GM12878 (cell line): ENCODE data around the gene MAN2A1. TPM values are rescaled to one million over a fixed set of nuclear protein-coding genes. Genes with fewer than 3 reads are reported as not detected.

ENCODE experiments used
- ATAC-seq: fragments of 200-7000 bp; cut with Tn5 transposase; 3 replicates; pipeline ENCODE4 v1.9.1; 2020; ENCODE audit warnings: mild to moderate bottlenecking, moderate library complexity
- BruUV-seq: library from RNA; stranded (reverse); fragments of 400-500 nt; replicated peaks from 2 replicates; lab custom pipeline; 2021; lab: Mats Ljungman, UMichigan
- CTCF ChIA-PET: fragments of 300-600 bp; sonication (Branson Sonifier 250); formaldehyde crosslinking; extraction: SDS; loops from one replicate; lab custom pipeline; 2021; ENCODE audit warnings: inconsistent platforms; lab: Yijun Ruan, JAX
- POLR2A ChIA-PET: fragments of 350-600 bp; formaldehyde crosslinking; extraction: SDS; loops from one replicate; lab custom pipeline; 2021; ENCODE audit warnings: inconsistent platforms; lab: Charles Lee
- RAD21 ChIA-PET: fragments of 300-600 bp; sonication (Branson Sonifier 250); formaldehyde crosslinking; loops from one replicate; lab custom pipeline; 2023; ENCODE audit warnings: antibody characterized with exemption; ENCODE audit not compliant: unreplicated experiment; lab: Charles Lee
- SMC1A ChIA-PET: fragments of 300-600 bp; sonication (Branson Sonifier 250); formaldehyde crosslinking; loops from one replicate; lab custom pipeline; 2023; ENCODE audit not compliant: unreplicated experiment, uncharacterized antibody; lab: Charles Lee
- DNase-seq: peaks from one replicate; pipeline ENCODE4 v3.0.0-alpha.2; 2011; ENCODE audit warnings: low read depth, low spot score
- FAIRE-seq: peaks from 3 replicates; lab custom pipeline; 2011; peaks lifted over from hg19 to GRCh38; lab: Jason Lieb, UNC
- H2AFZ ChIP-seq: 2 replicates; pipeline ENCODE4 v1.6.0; 2011; ENCODE audit warnings: low read depth, low read length, control low read depth; ENCODE audit not compliant: control insufficient read depth
- H3K27ac ChIP-seq: 2 replicates; pipeline ENCODE4 v1.5.1; 2011; ENCODE audit warnings: control low read depth; ENCODE audit not compliant: control insufficient read depth, insufficient read depth
- H3K27me3 ChIP-seq, 2 experiments: replicated peaks in 1 of 2; 2 replicates each; pipeline versions ENCODE4 v1.6.0 to v1.6.1; 2011; ENCODE audit warnings: low read length in 1 of 2; ENCODE audit not compliant: control insufficient read depth in 2 of 2, insufficient read depth in 2 of 2
- H3K36me3 ChIP-seq, 2 experiments: 2 replicates each; pipeline ENCODE4 v1.5.1; 2011; ENCODE audit warnings: low read length in 1 of 2; ENCODE audit not compliant: control insufficient read depth in 2 of 2, insufficient read depth in 2 of 2
- H3K4me1 ChIP-seq: 2 replicates; pipeline ENCODE4 v1.6.1; 2011; ENCODE audit warnings: mild to moderate bottlenecking, low read length, moderate library complexity, mixed read lengths; ENCODE audit not compliant: control insufficient read depth, insufficient read depth
- H3K4me2 ChIP-seq: 2 replicates; pipeline ENCODE4 v1.6.0; 2011; ENCODE audit warnings: control low read depth; ENCODE audit not compliant: control insufficient read depth, insufficient read depth
- H3K4me3 ChIP-seq: fragments of 200-600 bp; sonication (generic); 2 replicates; pipeline ENCODE4 v1.5.1; 2016
- H3K79me2 ChIP-seq: 2 replicates; pipeline ENCODE4 v1.6.0; 2011; ENCODE audit warnings: low read length; ENCODE audit not compliant: control insufficient read depth, insufficient read depth
- H3K9ac ChIP-seq: 2 replicates; pipeline ENCODE4 v1.8.0; 2011; ENCODE audit warnings: low read length, control low read depth, mixed read lengths; ENCODE audit not compliant: control insufficient read depth, insufficient read depth
- H3K9me3 ChIP-seq: replicated peaks from 3 replicates; pipeline ENCODE4 v1.5.1; 2011; ENCODE audit warnings: mild to moderate bottlenecking, low read length; ENCODE audit not compliant: control insufficient read depth, insufficient read depth
- H4K20me1 ChIP-seq: 2 replicates; pipeline ENCODE4 v1.6.0; 2011; ENCODE audit not compliant: control insufficient read depth, insufficient read depth
- BMI1 ChIP-seq: fragments of 450-650 bp; IDR thresholded peaks from 2 replicates; pipeline ENCODE4 v1.6.1; 2016; ENCODE audit warnings: mild to moderate bottlenecking, moderate library complexity, borderline replicate concordance
- EGR1 ChIP-seq, 2 experiments: IDR thresholded peaks; 1 replicate in 1 of 2; 2 replicates in 1 of 2; pipeline ENCODE4 v1.6.1; 2011 to 2012; ENCODE audit warnings: low read depth in 2 of 2, low read length in 2 of 2, borderline replicate concordance in 1 of 2, mild to moderate bottlenecking in 1 of 2, moderate library complexity in 1 of 2
- EP300 ChIP-seq, 2 experiments: fragments of 150-350 bp in 1 of 2; IDR thresholded peaks; 2 replicates each; pipeline ENCODE4 v1.6.1; 2011 to 2012; ENCODE audit warnings: low read depth in 2 of 2, low read length in 2 of 2, borderline replicate concordance in 1 of 2, improper control_type of control experiment in 1 of 2, inconsistent platforms in 1 of 2; ENCODE audit not compliant: control insufficient read depth in 1 of 2
- EZH2 ChIP-seq: IDR thresholded peaks from 2 replicates; pipeline ENCODE4 v1.6.1; 2012; ENCODE audit warnings: low read depth, mild to moderate bottlenecking, control low read depth, inconsistent platforms, low read length, borderline replicate concordance; ENCODE audit not compliant: control insufficient read depth
- IKZF1 ChIP-seq: fragments of 450-650 bp; conservative IDR thresholded peaks from 2 replicates; pipeline ENCODE4 v1.6.1; 2017; ENCODE audit warnings: antibody characterized with exemption, mild to moderate bottlenecking
- MXI1 ChIP-seq: fragments of 150-350 bp; IDR thresholded peaks from 2 replicates; pipeline ENCODE4 v1.6.1; 2011; ENCODE audit warnings: low read depth, mild to moderate bottlenecking, inconsistent platforms, low read length, improper control_type of control experiment
- PAX5 ChIP-seq: IDR thresholded peaks from 2 replicates; pipeline ENCODE4 v1.6.1; 2011; ENCODE audit warnings: low read depth, low read length, borderline replicate concordance
- POU2F2 ChIP-seq: IDR thresholded peaks from 3 replicates; pipeline ENCODE4 v1.6.1; 2011; ENCODE audit warnings: low read depth, mild to moderate bottlenecking, low read length, borderline replicate concordance
- RFX5 ChIP-seq: IDR thresholded peaks from 2 replicates; pipeline ENCODE4 v1.6.1; 2011; ENCODE audit warnings: low read depth, low read length, improper control_type of control experiment
- SIX5 ChIP-seq: IDR thresholded peaks from 2 replicates; pipeline ENCODE4 v1.6.1; 2011; ENCODE audit warnings: mild to moderate bottlenecking, low read depth, low read length, moderate library complexity; ENCODE audit not compliant: severe bottlenecking
- SMAD1 ChIP-seq: fragments of 450-650 bp; IDR thresholded peaks from 2 replicates; pipeline ENCODE4 v1.6.1; 2018; ENCODE audit warnings: mild to moderate bottlenecking, low read depth; ENCODE audit not compliant: partially characterized antibody
- SPI1 ChIP-seq: IDR thresholded peaks from 2 replicates; pipeline ENCODE4 v1.6.1; 2011; ENCODE audit warnings: low read depth, mild to moderate bottlenecking, low read length, moderate library complexity, borderline replicate concordance; ENCODE audit not compliant: insufficient read depth
- WGBS: methylation state at CpG from one replicate; pipeline ENCODE4 v1.1.6; 2016; ENCODE audit warnings: low lambda C conversion rate; ENCODE audit not compliant: insufficient replicate concordance, insufficient coverage; ENCODE audit errors: missing lambda C conversion rate; 5-methylcytosine and 5-hydroxymethylcytosine counted together
- in situ Hi-C: fragments of 300-500 bp; cut with MboI; formaldehyde crosslinking; loops from 9 replicates; pipeline ENCODE4 v1.14.3; 2018; ENCODE audit warnings: mixed read lengths
- intact Hi-C: fragments of 100-400 bp; cut with micrococcal nuclease; formaldehyde crosslinking; loops from one replicate; pipeline ENCODE4 v1.14.2; 2022; ENCODE audit not compliant: unreplicated experiment
- polyA plus RNA-seq, 11 experiments: library from polyadenylated mRNA; depleted of rRNA in 4 of 11; unstranded in 6 of 11; stranded (reverse) in 5 of 11; fragments of >200 nt; fragmentation: Nextera tagmentation in 4 of 11; fragmentation: Illumina TruSeq in 1 of 11; extraction: Ambion mirVana in 4 of 11; extraction: Trizol in 1 of 11; gene quantifications; 1 replicate in 1 of 11; 2 replicates in 10 of 11; pipeline versions ENCODE4 v1.2.1 to v1.2.3, GENCODE V29; 2011 to 2016; ENCODE audit warnings: inconsistent platforms in 2 of 11, missing spikeins in 2 of 11, low read depth in 1 of 11
- total RNA-seq, 4 experiments: library from RNA; depleted of rRNA in 3 of 4; stranded (reverse); fragments of >200 nt in 3 of 4; fragmentation: Illumina TruSeq in 1 of 4; extraction: Trizol in 1 of 4; gene quantifications; 2 replicates each; pipeline versions ENCODE4 v1.2.1 to v1.2.3, GENCODE V29; 2013 to 2021
- TF ChIP-seq, protein P1 (sequence below): fragments of 150-350 bp; IDR thresholded peaks from 2 replicates; pipeline ENCODE4 v1.6.1; 2016; ENCODE audit warnings: low read depth, low read length

The MAN2A1 gene
- total and polyA plus RNA-seq, 10 of the 15 experiments (the other 5 are each of a cell fraction or from before 2014, with no cell fraction given): 4.2 to 27.9 (median 10.5) TPM

DNA sequence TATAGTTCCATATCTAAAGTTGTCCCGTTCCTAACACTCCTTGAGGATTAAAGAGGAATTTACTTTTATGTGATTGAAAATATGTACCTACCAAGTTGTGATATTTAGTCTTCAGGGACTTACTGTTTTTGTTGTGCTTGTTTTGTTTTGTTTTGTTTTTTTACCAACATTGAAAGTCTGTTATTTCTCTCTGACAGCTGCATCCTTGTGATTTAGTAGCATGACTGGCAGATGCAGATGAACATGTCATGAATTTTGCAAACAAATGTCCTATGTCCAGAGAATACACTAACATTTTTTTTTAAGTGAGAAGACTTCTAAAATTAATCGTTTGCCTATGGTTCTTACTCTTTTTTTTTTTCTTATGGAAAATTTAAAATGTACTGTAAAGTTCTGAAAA is 85.4 kb downstream of the MAN2A1 start (continued):
- TF ChIP-seq, protein P1, sequence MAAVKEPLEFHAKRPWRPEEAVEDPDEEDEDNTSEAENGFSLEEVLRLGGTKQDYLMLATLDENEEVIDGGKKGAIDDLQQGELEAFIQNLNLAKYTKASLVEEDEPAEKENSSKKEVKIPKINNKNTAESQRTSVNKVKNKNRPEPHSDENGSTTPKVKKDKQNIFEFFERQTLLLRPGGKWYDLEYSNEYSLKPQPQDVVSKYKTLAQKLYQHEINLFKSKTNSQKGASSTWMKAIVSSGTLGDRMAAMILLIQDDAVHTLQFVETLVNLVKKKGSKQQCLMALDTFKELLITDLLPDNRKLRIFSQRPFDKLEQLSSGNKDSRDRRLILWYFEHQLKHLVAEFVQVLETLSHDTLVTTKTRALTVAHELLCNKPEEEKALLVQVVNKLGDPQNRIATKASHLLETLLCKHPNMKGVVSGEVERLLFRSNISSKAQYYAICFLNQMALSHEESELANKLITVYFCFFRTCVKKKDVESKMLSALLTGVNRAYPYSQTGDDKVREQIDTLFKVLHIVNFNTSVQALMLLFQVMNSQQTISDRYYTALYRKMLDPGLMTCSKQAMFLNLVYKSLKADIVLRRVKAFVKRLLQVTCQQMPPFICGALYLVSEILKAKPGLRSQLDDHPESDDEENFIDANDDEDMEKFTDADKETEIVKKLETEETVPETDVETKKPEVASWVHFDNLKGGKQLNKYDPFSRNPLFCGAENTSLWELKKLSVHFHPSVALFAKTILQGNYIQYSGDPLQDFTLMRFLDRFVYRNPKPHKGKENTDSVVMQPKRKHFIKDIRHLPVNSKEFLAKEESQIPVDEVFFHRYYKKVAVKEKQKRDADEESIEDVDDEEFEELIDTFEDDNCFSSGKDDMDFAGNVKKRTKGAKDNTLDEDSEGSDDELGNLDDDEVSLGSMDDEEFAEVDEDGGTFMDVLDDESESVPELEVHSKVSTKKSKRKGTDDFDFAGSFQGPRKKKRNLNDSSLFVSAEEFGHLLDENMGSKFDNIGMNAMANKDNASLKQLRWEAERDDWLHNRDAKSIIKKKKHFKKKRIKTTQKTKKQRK: no peak
- no peak for TF ChIP-seq MXI1

DNA sequence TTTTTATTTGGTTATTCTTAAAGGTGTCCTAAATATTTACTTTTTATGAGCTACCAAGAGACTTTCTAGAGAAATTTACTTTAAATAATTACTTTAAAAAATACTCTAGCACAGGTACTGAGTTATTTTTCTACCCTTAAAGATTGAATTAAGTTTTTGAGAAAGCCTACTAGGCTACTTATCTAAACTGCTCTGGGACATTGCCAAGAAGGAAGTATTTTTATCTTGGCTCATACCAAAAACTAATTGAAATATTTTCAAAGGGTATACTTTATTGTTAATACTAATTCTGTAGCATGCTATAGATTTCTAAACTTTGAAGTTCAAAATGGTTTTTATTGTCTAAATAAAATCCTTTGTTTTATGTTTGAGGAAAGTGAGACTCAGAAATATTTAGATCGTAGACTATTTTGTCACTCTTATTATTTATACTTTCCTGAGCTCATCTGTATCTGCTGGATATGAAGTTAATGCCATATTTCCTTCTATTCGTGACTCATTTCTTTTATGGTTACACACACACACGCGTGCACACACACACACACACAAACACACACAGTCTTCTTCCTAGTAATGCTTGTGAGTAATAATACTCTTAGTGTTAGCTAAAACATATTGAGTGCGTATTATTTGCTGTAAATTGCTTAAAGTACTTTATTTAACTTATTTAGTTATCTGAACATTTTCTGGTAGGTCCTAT is 89.5 kb downstream of the MAN2A1 start:
- Histone ChIP-seq H3K4me2 (no peak overlapping the region), H3K9ac (no peak overlapping the region), H3K27me3 (no peaks in the 10 kb centered on the region), H3K36me3 (no peaks in the 10 kb centered on the region; a peak in 1 of 4 replicates), H4K20me1 (no peaks in the 10 kb centered on the region), H3K9me3 (no peaks in the 10 kb centered on the region), H3K4me1 (no peaks in the 10 kb centered on the region), H2AFZ (no peak overlapping the region), H3K4me3 (no peak overlapping the region), H3K27ac (no peak overlapping the region), H3K79me2 (no peaks in the 10 kb centered on the region)
- WGBS: 93% methylated on average over 5 of the region's 5 CpGs
- ChIA-PET RAD21 (no interaction called here), SMC1A (interaction anchor here (0.6 to 0.7 kb wide), 2 partner anchors 19 to 35 kb away, joined by 3 read pairs; no protein-coding TSS in a partner anchor), POLR2A (no interaction called here), CTCF (interaction anchor here (0.7 kb wide), 1 partner anchor 69 kb away, joined by 3 read pairs; no protein-coding TSS in a partner anchor)
- in situ Hi-C loops (no loop called here), intact Hi-C loops (no loop called here)
- no peak for FAIRE-seq
- ATAC-seq: no peak
- DNase-seq: no peak
- no TSS peak for BruUV-seq
- no peak for TF ChIP-seq EGR1 (IDR thresholded peaks at IDR 0.05; ENCODE audit: borderline replicate concordance in 1 of 2, low read depth in 2 of 2, low read length in 2 of 2)
- TF ChIP-seq RFX5: no peak
- TF ChIP-seq IKZF1: no peak
- no peak for TF ChIP-seq PAX5
- no peak for TF ChIP-seq POU2F2
- TF ChIP-seq MXI1: no peak
- no peak for TF ChIP-seq SMAD1
- TF ChIP-seq, protein P1: no peak
- no peak for TF ChIP-seq SIX5
- no peak for TF ChIP-seq EZH2
- no peak for TF ChIP-seq SPI1
- no peak for TF ChIP-seq EP300 (IDR thresholded peaks at IDR 0.05; ENCODE audit: borderline replicate concordance in 1 of 2, control insufficient read depth in 1 of 2, low read depth in 2 of 2, low read length in 2 of 2)
- no peak for TF ChIP-seq BMI1
